HG02852 (cell line): ENCODE measurements around the gene CCDC63.

Experiments used
- ATAC-seq: cut with Tn5 transposase; IDR thresholded peaks from one replicate; pipeline ENCODE4 v1.9.1; 2021; ENCODE audit warnings: mild to moderate bottlenecking, moderate library complexity; ENCODE audit not compliant: unreplicated experiment

CCDC63 gene

GRCh38 chr12:110846615-110847566, at the start of gene CCDC63:
Gene CCDC63 (plus strand): TSS chr12:110846987. CDS start chr12:110852955, 5,968 bp downstream.
- ATAC-seq: no peak

GRCh38 chr12:110798461-110798860, 48.3 kb upstream of the CCDC63 start:
- no peak for ATAC-seq

GRCh38 chr12:110802489-110802888, 44.3 kb upstream of the CCDC63 start:
- no peak for ATAC-seq

- ATAC-seq: no peak
Observed at GRCh38 chr12:110804406-110804805, 42.4 kb upstream of the CCDC63 start.

GRCh38 chr12:110807640-110808039, 39.1 kb upstream of the CCDC63 start:
- ATAC-seq: no peak

- ATAC-seq: no peak
Observed at GRCh38 chr12:110809149-110809548, 37.6 kb upstream of the CCDC63 start.

GRCh38 chr12:110811972-110812371, 34.8 kb upstream of the CCDC63 start:
- no peak for ATAC-seq

- ATAC-seq: no peak
Observed at GRCh38 chr12:110813285-110813684, 33.5 kb upstream of the CCDC63 start.

- no peak for ATAC-seq
Observed at GRCh38 chr12:110813756-110814155, 33.0 kb upstream of the CCDC63 start.

- ATAC-seq: no peak
Observed at GRCh38 chr12:110816248-110816647, 30.5 kb upstream of the CCDC63 start.

- no peak for ATAC-seq
Observed at GRCh38 chr12:110816779-110817178, 30.0 kb upstream of the CCDC63 start.

GRCh38 chr12:110818511-110818910, 28.3 kb upstream of the CCDC63 start:
- ATAC-seq: no peak

GRCh38 chr12:110819150-110819549, 27.6 kb upstream of the CCDC63 start:
- no peak for ATAC-seq

GRCh38 chr12:110819646-110820045, 27.1 kb upstream of the CCDC63 start:
- ATAC-seq: no peak

- no peak for ATAC-seq
Observed at GRCh38 chr12:110821917-110822316, 24.9 kb upstream of the CCDC63 start.

GRCh38 chr12:110822821-110823415, 23.9 kb upstream of the CCDC63 start:
- no peak for ATAC-seq

GRCh38 chr12:110824342-110824741, 22.4 kb upstream of the CCDC63 start:
- ATAC-seq: no peak

GRCh38 chr12:110825530-110825929, 21.3 kb upstream of the CCDC63 start:
- no peak for ATAC-seq

GRCh38 chr12:110826592-110827200, 20.1 kb upstream of the CCDC63 start:
- no peak for ATAC-seq

GRCh38 chr12:110829308-110829707, 17.5 kb upstream of the CCDC63 start:
- ATAC-seq: no peak

- ATAC-seq: no peak
Observed at GRCh38 chr12:110836291-110836690, 10.5 kb upstream of the CCDC63 start.

- no peak for ATAC-seq
Observed at GRCh38 chr12:110841007-110841406, 5.8 kb upstream of the CCDC63 start.
